Measurements from ENCODE around the gene ACTG1. TPM values are rescaled to one million over a fixed set of nuclear protein-coding genes. Genes with fewer than 3 reads are reported as not detected.

Gene ACTG1
- total and polyA plus RNA-seq, 2 of the 4 experiments (the other 2 are of a cell fraction): 10,907 to 15,732 TPM

DNA sequence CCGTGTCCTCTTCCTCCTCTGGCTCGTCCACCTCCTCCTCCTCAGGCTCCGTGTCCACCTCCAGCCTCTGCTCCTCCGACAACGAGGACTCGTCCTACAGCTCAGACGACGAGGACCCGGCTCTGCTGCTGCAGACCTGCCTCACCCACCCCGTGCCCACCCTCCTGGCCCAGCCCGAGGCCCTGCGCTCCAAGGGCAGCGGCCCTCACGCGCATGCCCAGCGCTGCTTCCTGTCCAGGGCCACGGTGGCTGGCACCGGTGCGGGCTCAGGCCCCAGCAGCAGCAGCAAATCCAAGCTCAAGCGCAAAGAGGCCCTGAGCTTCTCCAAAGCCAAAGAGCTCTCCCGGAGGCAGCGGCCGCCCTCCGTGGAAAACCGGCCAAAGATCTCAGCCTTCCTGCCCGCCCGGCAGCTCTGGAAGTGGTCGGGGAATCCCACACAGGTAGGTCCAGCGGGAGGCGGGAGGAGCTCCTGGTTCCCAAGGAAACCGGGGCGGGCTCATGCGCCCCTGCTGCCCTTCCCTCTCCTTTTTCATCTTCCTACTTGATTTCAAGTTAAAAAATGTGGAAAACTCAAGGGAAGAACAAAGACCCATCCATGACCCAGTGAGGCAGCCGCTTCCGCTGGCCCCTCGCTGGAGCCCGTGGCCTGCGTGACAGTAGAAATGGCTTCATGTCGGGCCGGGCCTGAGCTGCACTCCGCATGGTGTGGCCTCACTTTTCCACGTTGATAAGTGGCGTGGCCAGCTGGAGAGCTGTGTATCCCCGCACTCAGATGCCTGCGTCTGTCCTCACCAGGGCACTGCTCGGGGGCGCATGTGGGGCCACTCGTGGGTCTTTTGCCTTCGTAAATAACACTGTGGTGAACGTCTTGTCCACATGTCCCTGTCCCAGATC is 50.7 kb downstream of the ACTG1 start:
- no peak overlapping the region for H2BK20ac ChIP-seq (ENCODE audit: low read depth, low read length)
- no peaks in the 10 kb centered on the region for H4K20me1 ChIP-seq (ENCODE audit: insufficient read depth, low read length)
- H2BK15ac ChIP-seq (ENCODE audit: low read depth, low read length): no peak overlapping the region
- no peak overlapping the region for H3K4ac ChIP-seq (ENCODE audit: low read depth, low read length)
- no peaks in the 10 kb centered on the region for H3K79me1 ChIP-seq (ENCODE audit: low read depth in 1 of 2, low read length in 2 of 2)
- H3K27me3 ChIP-seq (ENCODE audit: control insufficient read depth, insufficient read depth, low read length): no peaks in the 10 kb centered on the region
- in situ Hi-C loops (cut with MboI; ENCODE audit: low sequenced_read_pairs) (no loop called here), intact Hi-C loops (cut with micrococcal nuclease) (no loop called here), dilution Hi-C loops (cut with HindIII; ENCODE audit: low sequenced_read_pairs, unreplicated experiment) (no loop called here)
- no peak overlapping the region for H2AK9ac ChIP-seq (replicated peaks; ENCODE audit: low read depth, low read length, poor library complexity)
- no peak overlapping the region for H3K14ac ChIP-seq (replicated peaks; ENCODE audit: low read depth, low read length)
- H3K36me3 ChIP-seq (ENCODE audit: control insufficient read depth, insufficient read depth, low read length): peaks cover 37% of the 10 kb centered on the region
- no peaks in the 10 kb centered on the region for H3K9me3 ChIP-seq (ENCODE audit: control insufficient read depth, insufficient read depth, low read length)
- no peak overlapping the region for H3K23ac ChIP-seq (ENCODE audit: low read depth, low read length)
- no peak overlapping the region for H4K5ac ChIP-seq (ENCODE audit: low read depth, low read length)
- no peaks in the 10 kb centered on the region for H3K9me1 ChIP-seq (ENCODE audit: insufficient read depth, low read length)
- H3K4me1 ChIP-seq (ENCODE audit: control insufficient read depth, insufficient read depth, low read length): no peaks in the 10 kb centered on the region
- H4K91ac ChIP-seq (ENCODE audit: insufficient read depth, low read depth, low read length): no peak overlapping the region
- no peak overlapping the region for H2BK120ac ChIP-seq (ENCODE audit: low read depth, low read length)
- no peak overlapping the region for H3K18ac ChIP-seq (ENCODE audit: low read depth, low read length)
- H2AFZ ChIP-seq (replicated peaks; ENCODE audit: low read length, poor library complexity): peak overlapping the region; percentile 32
- H4K8ac ChIP-seq (ENCODE audit: low read depth in 2 of 2, low read length in 2 of 2): no peak overlapping the region
- 96% methylated on average over 38 of the region's 50 CpGs; no CpG with 5 or more reads in 1 of the 2 experiments for WGBS, 2 experiments (ENCODE audit: extremely low coverage in 2 of 2, insufficient read length in 1 of 2)
- ChIA-PET CTCF (no interaction called here), POLR2A (ENCODE audit: unreplicated experiment) (no interaction called here)
- H3K4me2 ChIP-seq (ENCODE audit: low read depth, low read length): no peak overlapping the region
- no TSS peak for BruUV-seq (replicated peaks)
- no peak for ATAC-seq (ENCODE audit: low read depth)
- no peak overlapping the region for H3K56ac ChIP-seq (ENCODE audit: extremely low read depth, insufficient read depth, low read length)
- no peak for DNase-seq
- no peak overlapping the region for H2AK5ac ChIP-seq (ENCODE audit: low read depth, low read length)
- no peak overlapping the region for H3K4me3 ChIP-seq (ENCODE audit: insufficient read depth, low read depth, low read length)
- no peak overlapping the region for H3K9ac ChIP-seq (ENCODE audit: low read depth, low read length)
- no peak overlapping the region for H3K27ac ChIP-seq (ENCODE audit: insufficient read depth, low read length)
- no peak overlapping the region for H2BK5ac ChIP-seq (ENCODE audit: low read depth, low read length, poor library complexity, severe bottlenecking)
- TF ChIP-seq, protein P1, sequence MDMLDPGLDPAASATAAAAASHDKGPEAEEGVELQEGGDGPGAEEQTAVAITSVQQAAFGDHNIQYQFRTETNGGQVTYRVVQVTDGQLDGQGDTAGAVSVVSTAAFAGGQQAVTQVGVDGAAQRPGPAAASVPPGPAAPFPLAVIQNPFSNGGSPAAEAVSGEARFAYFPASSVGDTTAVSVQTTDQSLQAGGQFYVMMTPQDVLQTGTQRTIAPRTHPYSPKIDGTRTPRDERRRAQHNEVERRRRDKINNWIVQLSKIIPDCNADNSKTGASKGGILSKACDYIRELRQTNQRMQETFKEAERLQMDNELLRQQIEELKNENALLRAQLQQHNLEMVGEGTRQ (IDR thresholded peaks at IDR 0.05; ENCODE audit: low read depth, low read length): no peak
- no peak for TF ChIP-seq CHD1 (IDR thresholded peaks at IDR 0.05; ENCODE audit: low read depth, low read length)
- no peak for TF ChIP-seq RCOR1 (IDR thresholded peaks at IDR 0.05; ENCODE audit: insufficient replicate concordance, low read length)
- no peak for TF ChIP-seq FOS (IDR thresholded peaks at IDR 0.05; ENCODE audit: low read depth, low read length)
- TF ChIP-seq POLR2A (IDR thresholded peaks at IDR 0.05; ENCODE audit: low read depth, low read length): no peak
- TF ChIP-seq, protein P2, sequence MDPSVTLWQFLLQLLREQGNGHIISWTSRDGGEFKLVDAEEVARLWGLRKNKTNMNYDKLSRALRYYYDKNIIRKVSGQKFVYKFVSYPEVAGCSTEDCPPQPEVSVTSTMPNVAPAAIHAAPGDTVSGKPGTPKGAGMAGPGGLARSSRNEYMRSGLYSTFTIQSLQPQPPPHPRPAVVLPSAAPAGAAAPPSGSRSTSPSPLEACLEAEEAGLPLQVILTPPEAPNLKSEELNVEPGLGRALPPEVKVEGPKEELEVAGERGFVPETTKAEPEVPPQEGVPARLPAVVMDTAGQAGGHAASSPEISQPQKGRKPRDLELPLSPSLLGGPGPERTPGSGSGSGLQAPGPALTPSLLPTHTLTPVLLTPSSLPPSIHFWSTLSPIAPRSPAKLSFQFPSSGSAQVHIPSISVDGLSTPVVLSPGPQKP (IDR thresholded peaks at IDR 0.05; ENCODE audit: borderline replicate concordance, low read depth, low read length): no peak
- no peak for TF ChIP-seq RAD21 (IDR thresholded peaks at IDR 0.05; ENCODE audit: low read length)
- TF ChIP-seq NFE2L2 (IDR thresholded peaks at IDR 0.05; ENCODE audit: low read depth, low read length): no peak
- TF ChIP-seq, protein P3, sequence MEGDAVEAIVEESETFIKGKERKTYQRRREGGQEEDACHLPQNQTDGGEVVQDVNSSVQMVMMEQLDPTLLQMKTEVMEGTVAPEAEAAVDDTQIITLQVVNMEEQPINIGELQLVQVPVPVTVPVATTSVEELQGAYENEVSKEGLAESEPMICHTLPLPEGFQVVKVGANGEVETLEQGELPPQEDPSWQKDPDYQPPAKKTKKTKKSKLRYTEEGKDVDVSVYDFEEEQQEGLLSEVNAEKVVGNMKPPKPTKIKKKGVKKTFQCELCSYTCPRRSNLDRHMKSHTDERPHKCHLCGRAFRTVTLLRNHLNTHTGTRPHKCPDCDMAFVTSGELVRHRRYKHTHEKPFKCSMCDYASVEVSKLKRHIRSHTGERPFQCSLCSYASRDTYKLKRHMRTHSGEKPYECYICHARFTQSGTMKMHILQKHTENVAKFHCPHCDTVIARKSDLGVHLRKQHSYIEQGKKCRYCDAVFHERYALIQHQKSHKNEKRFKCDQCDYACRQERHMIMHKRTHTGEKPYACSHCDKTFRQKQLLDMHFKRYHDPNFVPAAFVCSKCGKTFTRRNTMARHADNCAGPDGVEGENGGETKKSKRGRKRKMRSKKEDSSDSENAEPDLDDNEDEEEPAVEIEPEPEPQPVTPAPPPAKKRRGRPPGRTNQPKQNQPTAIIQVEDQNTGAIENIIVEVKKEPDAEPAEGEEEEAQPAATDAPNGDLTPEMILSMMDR (conservative IDR thresholded peaks at IDR 0.05; ENCODE audit: low read depth, low read length): no peak
- no peak for TF ChIP-seq BHLHE40 (IDR thresholded peaks at IDR 0.05; ENCODE audit: low read depth, low read length)
- no peak for TF ChIP-seq RFX5 (IDR thresholded peaks at IDR 0.05; ENCODE audit: low read depth, low read length)
- TF ChIP-seq SMC3 (IDR thresholded peaks at IDR 0.05; ENCODE audit: low read depth, low read length): no peak
- no peak for TF ChIP-seq CEBPB (IDR thresholded peaks at IDR 0.05; ENCODE audit: low read depth, low read length)
- TF ChIP-seq MXI1 (IDR thresholded peaks at IDR 0.05; ENCODE audit: borderline replicate concordance, low read depth, low read length): no peak
- TF ChIP-seq MAFK (IDR thresholded peaks at IDR 0.05; ENCODE audit: low read depth, low read length): no peak
